Type B pancreatic cell (in vitro differentiated cells): ENCODE results near the gene KRTAP5-7. TPM values are rescaled to one million over a fixed set of nuclear protein-coding genes. Genes with fewer than 3 reads are reported as not detected.

ENCODE experiments used
- DNase-seq: peaks from one replicate; pipeline ENCODE4 v3.0.0; 2021; ENCODE audit warnings: mixed read lengths; ENCODE audit not compliant: unreplicated experiment; ENCODE audit errors: extremely low spot score
- H3K27ac Mint-ChIP-seq: 2 replicates; pipeline ENCODE4 v1.8.0; 2021; ENCODE audit warnings: mild to moderate bottlenecking, mixed read lengths
- H3K27me3 Mint-ChIP-seq: 2 replicates; pipeline ENCODE4 v1.8.0; 2021; ENCODE audit warnings: mixed read lengths
- H3K36me3 Mint-ChIP-seq: 2 replicates; pipeline ENCODE4 v1.8.0; 2021; ENCODE audit warnings: mixed read lengths
- H3K4me1 Mint-ChIP-seq: one replicate; pipeline ENCODE4 v1.8.0; 2021; ENCODE audit warnings: mixed read lengths; ENCODE audit not compliant: unreplicated experiment
- H3K4me3 Mint-ChIP-seq: 2 replicates; pipeline ENCODE4 v1.8.0; 2021; ENCODE audit warnings: mild to moderate bottlenecking, mixed read lengths
- H3K9me3 Mint-ChIP-seq: 2 replicates; pipeline ENCODE4 v1.8.0; 2021; ENCODE audit warnings: mixed read lengths
- total RNA-seq: library from RNA; stranded (reverse); gene quantifications from 2 replicates; pipeline ENCODE4 v1.2.1, GENCODE V29; 2021; ENCODE audit warnings: low replicate concordance
- TF ChIP-seq, protein P1 (sequence below): fragments of 200-600 bp; sonication (generic); conservative IDR thresholded peaks from 2 replicates; pipeline ENCODE4 v1.5.0; 2021; ENCODE audit warnings: antibody characterized with exemption, mild to moderate bottlenecking

The KRTAP5-7 gene
- total RNA-seq, 1 donor from 2014 or later: not detected

DNA sequence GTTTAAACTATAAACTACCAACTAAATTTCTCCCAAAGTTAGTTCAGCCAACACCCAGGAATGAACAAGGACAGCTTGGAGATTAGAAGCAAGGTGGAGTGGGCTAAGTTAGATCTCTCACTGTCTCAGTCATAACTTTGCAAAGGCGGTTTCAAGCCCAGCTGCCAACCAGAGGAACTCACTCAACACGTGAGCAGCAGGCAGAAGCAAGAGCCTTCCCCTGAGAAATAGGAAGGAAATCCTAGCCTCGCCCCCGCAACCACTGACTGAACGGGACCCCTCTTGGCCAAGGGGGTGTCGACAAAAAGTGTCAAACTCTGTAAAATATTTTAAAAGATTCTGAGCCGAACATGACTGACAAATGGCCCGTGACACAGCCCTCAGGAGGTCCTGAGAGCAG lies 16.8 kb downstream of the KRTAP5-7 start:
- no peak for DNase-seq
- Mint-ChIP-seq H3K4me1 (peaks cover 24% of the 10 kb centered on the region), H3K36me3 (peaks cover 3% of the 10 kb centered on the region), H3K27ac (no peak overlapping the region), H3K27me3 (peaks cover 18% of the 10 kb centered on the region), H3K9me3 (peaks cover 8% of the 10 kb centered on the region), H3K4me3 (no peak overlapping the region)
- TF ChIP-seq, protein P1, sequence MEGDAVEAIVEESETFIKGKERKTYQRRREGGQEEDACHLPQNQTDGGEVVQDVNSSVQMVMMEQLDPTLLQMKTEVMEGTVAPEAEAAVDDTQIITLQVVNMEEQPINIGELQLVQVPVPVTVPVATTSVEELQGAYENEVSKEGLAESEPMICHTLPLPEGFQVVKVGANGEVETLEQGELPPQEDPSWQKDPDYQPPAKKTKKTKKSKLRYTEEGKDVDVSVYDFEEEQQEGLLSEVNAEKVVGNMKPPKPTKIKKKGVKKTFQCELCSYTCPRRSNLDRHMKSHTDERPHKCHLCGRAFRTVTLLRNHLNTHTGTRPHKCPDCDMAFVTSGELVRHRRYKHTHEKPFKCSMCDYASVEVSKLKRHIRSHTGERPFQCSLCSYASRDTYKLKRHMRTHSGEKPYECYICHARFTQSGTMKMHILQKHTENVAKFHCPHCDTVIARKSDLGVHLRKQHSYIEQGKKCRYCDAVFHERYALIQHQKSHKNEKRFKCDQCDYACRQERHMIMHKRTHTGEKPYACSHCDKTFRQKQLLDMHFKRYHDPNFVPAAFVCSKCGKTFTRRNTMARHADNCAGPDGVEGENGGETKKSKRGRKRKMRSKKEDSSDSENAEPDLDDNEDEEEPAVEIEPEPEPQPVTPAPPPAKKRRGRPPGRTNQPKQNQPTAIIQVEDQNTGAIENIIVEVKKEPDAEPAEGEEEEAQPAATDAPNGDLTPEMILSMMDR: no peak

DNA sequence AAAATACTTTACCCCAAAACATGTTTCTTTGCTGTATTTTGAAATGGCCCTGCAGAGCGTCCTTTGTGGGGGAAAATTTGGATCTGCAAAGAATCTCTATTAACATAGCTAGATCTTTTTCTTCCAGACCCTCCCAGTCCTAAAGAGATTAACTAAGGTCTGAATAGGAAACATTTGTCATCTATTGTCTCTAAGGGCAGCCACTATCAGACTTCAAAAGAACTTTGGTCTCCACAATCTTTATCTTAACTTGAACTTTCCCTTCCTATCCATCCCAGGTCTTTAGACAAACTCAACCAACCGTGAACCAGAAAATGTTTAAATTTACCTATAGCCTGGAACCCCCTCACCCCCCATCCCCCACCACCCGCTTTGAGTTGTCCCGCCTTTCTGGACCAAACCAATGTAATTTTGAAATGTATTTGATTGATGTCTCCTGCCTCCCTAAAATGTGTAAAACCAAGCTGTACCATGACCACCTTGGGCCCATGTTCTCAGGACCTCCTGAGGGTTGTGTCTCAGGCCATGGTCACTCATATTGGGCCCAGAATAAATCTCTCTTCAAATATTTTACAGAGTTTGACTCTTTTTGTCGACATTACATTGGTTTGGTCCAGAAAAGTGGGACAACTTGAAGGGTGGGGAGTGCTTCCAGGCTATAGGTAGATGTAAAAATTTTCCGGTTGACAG lies 17.6 kb downstream of the KRTAP5-7 start:
- peaks cover 21% of the 10 kb centered on the region for H3K4me1 Mint-ChIP-seq
- peaks cover 26% of the 10 kb centered on the region for H3K27me3 Mint-ChIP-seq

DNA sequence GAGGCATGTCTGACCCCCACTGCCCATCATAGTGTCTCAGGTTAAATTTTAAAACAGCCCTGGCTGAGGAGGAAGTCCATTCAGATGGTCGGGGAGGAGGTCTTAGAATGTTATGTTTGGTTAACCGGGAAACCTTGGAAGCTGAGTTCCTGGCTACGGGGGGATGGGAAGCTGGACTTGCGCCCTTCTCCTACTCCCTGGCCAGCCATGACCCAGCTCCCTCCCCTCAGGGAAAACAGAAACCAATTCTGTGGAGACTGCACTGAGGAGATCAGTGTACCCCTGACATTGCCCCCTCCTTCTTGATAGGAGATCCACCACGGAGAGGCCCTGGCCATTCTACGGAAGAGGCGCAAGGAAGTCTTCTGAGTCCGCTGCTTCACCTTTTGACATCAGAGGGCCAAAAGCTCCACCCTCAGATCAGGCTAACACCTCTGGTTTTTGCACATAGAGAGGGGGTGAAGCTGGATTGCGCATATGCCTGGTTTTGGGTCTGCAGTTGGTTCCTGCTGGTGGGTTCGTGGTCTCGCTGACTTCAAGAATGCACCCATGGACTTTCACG lies 18.4 kb downstream of the KRTAP5-7 start:
- peaks cover 21% of the 10 kb centered on the region for H3K4me1 Mint-ChIP-seq
- H3K27ac Mint-ChIP-seq: no peak overlapping the region
- H3K27me3 Mint-ChIP-seq: peaks cover 26% of the 10 kb centered on the region
- DNase-seq: no peak
- no peak overlapping the region for H3K4me3 Mint-ChIP-seq
- H3K36me3 Mint-ChIP-seq: peaks cover 3% of the 10 kb centered on the region
- H3K9me3 Mint-ChIP-seq: peaks cover 8% of the 10 kb centered on the region
- TF ChIP-seq, protein P1: no peak

More for the DNA sequence above, 17.6 kb downstream of the KRTAP5-7 start:
- H3K36me3 Mint-ChIP-seq: peaks cover 3% of the 10 kb centered on the region
- H3K9me3 Mint-ChIP-seq: peaks cover 8% of the 10 kb centered on the region
- TF ChIP-seq, protein P1: no peak
- DNase-seq: no peak
- no peak overlapping the region for H3K27ac Mint-ChIP-seq
- no peak overlapping the region for H3K4me3 Mint-ChIP-seq

DNA sequence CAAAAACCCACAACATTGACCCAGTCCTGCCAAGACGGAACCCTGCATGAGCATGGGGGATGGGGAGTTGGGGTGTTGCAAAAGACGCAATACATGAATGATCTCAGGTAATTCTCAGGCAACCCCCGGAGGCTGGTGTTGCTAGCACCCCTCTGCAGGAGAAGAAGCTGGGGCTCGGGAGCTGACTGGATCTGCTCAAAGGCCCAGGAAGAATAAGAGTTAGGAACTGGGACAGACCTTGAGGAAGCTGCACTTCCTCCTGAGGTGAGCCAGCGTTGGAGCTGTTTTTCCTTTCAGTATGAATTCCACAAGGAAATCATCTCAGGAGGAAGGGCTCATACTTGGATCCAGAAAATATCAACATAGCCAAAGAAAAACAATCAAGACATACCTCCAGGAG lies 21.1 kb downstream of the KRTAP5-7 start, which contains the start of gene KRTAP5-9:
Gene KRTAP5-9 (plus strand): TSS at position 301 of the 400 bp plus-strand sequence. CDS start 238 bp downstream, outside the sequence.
- peaks cover 8% of the 10 kb centered on the region for H3K9me3 Mint-ChIP-seq
- peaks cover 20% of the 10 kb centered on the region for H3K4me1 Mint-ChIP-seq
- H3K27ac Mint-ChIP-seq: no peak within 1 kb of the TSS
- no peak for DNase-seq
- no peak within 1 kb of the TSS for H3K4me3 Mint-ChIP-seq
- TF ChIP-seq, protein P1: no peak
- peaks cover 23% of the 10 kb centered on the region for H3K27me3 Mint-ChIP-seq
- no peaks in the 10 kb centered on the region for H3K36me3 Mint-ChIP-seq

DNA sequence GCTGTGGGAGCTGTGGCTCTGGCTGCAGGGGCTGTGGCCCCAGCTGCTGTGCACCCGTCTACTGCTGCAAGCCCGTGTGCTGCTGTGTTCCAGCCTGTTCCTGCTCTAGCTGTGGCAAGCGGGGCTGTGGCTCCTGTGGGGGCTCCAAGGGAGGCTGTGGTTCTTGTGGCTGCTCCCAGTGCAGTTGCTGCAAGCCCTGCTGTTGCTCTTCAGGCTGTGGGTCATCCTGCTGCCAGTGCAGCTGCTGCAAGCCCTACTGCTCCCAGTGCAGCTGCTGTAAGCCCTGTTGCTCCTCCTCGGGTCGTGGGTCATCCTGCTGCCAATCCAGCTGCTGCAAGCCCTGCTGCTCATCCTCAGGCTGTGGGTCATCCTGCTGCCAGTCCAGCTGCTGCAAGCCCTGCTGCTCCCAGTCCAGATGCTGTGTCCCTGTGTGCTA lies 21.7 kb downstream of the KRTAP5-7 start:
- TF ChIP-seq, protein P1: no peak
- H3K4me1 Mint-ChIP-seq: peaks cover 14% of the 10 kb centered on the region
- no peak overlapping the region for H3K27ac Mint-ChIP-seq

More for the DNA sequence above, 21.7 kb downstream of the KRTAP5-7 start:
- Mint-ChIP-seq H3K36me3 (no peaks in the 10 kb centered on the region), H3K27me3 (peaks cover 22% of the 10 kb centered on the region), H3K4me3 (no peak overlapping the region), H3K9me3 (peaks cover 8% of the 10 kb centered on the region)
- DNase-seq: no peak
